Osteocyte (in vitro differentiated cells): ENCODE results near the gene NKX6-2. TPM values are rescaled to one million over a fixed set of nuclear protein-coding genes. Genes with fewer than 3 reads are reported as not detected.

Source experiments
- DNase-seq: peaks from one replicate; pipeline ENCODE4 v3.0.0; 2021; ENCODE audit warnings: mixed read lengths; ENCODE audit not compliant: unreplicated experiment; ENCODE audit errors: extremely low spot score
- H3K27ac Mint-ChIP-seq: one replicate; pipeline ENCODE4 v1.8.0; 2021; ENCODE audit warnings: mild to moderate bottlenecking, mixed read lengths; ENCODE audit not compliant: unreplicated experiment
- H3K27me3 Mint-ChIP-seq: one replicate; pipeline ENCODE4 v1.8.0; 2021; ENCODE audit warnings: mixed read lengths; ENCODE audit not compliant: unreplicated experiment
- H3K36me3 Mint-ChIP-seq: one replicate; pipeline ENCODE4 v1.8.0; 2021; ENCODE audit warnings: mixed read lengths; ENCODE audit not compliant: unreplicated experiment
- H3K4me1 Mint-ChIP-seq: one replicate; pipeline ENCODE4 v1.8.0; 2021; ENCODE audit warnings: mixed read lengths; ENCODE audit not compliant: unreplicated experiment
- H3K4me3 Mint-ChIP-seq: one replicate; pipeline ENCODE4 v1.8.0; 2021; ENCODE audit warnings: mild to moderate bottlenecking, moderate library complexity, mixed read lengths; ENCODE audit not compliant: unreplicated experiment
- H3K9me3 Mint-ChIP-seq: one replicate; pipeline ENCODE4 v1.8.0; 2021; ENCODE audit warnings: mixed read lengths; ENCODE audit not compliant: unreplicated experiment
- total RNA-seq: library from RNA; stranded (reverse); gene quantifications from 2 replicates; pipeline ENCODE4 v1.2.1, GENCODE V29; 2021
- TF ChIP-seq, protein P1 (sequence below): fragments of 200-600 bp; sonication (generic); IDR thresholded peaks from 2 replicates; pipeline ENCODE4 v1.5.0; 2021; ENCODE audit warnings: antibody characterized with exemption, mild to moderate bottlenecking, moderate library complexity

The NKX6-2 gene
- total RNA-seq, 1 donor from 2014 or later: not detected

DNA sequence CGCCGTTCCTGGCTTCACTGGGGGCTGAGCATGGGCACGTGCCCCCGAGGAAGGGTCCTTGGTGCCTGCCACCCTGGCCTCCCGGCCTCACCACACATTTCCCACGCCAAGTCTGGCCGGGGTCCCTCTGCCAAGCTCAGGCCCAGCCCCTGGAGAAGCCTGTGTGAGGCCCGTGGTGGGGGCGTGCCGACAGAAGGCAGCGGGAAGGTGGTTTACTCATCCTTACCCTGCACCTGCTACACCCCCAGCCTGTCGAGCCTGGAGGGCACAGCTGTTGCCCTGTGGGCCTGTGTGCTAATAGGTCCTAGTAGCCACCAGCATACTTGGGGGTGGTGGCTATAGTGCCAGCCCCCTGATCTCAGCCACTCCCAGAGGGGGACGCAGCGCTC lies 46.7 kb downstream of the NKX6-2 start:
- Mint-ChIP-seq H3K36me3 (peaks cover 3% of the 10 kb centered on the region), H3K27me3 (no peaks in the 10 kb centered on the region), H3K27ac (no peak overlapping the region), H3K4me3 (no peak overlapping the region), H3K9me3 (no peaks in the 10 kb centered on the region), H3K4me1 (peaks cover 15% of the 10 kb centered on the region)
- DNase-seq: no peak
- TF ChIP-seq, protein P1, sequence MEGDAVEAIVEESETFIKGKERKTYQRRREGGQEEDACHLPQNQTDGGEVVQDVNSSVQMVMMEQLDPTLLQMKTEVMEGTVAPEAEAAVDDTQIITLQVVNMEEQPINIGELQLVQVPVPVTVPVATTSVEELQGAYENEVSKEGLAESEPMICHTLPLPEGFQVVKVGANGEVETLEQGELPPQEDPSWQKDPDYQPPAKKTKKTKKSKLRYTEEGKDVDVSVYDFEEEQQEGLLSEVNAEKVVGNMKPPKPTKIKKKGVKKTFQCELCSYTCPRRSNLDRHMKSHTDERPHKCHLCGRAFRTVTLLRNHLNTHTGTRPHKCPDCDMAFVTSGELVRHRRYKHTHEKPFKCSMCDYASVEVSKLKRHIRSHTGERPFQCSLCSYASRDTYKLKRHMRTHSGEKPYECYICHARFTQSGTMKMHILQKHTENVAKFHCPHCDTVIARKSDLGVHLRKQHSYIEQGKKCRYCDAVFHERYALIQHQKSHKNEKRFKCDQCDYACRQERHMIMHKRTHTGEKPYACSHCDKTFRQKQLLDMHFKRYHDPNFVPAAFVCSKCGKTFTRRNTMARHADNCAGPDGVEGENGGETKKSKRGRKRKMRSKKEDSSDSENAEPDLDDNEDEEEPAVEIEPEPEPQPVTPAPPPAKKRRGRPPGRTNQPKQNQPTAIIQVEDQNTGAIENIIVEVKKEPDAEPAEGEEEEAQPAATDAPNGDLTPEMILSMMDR: no peak

DNA sequence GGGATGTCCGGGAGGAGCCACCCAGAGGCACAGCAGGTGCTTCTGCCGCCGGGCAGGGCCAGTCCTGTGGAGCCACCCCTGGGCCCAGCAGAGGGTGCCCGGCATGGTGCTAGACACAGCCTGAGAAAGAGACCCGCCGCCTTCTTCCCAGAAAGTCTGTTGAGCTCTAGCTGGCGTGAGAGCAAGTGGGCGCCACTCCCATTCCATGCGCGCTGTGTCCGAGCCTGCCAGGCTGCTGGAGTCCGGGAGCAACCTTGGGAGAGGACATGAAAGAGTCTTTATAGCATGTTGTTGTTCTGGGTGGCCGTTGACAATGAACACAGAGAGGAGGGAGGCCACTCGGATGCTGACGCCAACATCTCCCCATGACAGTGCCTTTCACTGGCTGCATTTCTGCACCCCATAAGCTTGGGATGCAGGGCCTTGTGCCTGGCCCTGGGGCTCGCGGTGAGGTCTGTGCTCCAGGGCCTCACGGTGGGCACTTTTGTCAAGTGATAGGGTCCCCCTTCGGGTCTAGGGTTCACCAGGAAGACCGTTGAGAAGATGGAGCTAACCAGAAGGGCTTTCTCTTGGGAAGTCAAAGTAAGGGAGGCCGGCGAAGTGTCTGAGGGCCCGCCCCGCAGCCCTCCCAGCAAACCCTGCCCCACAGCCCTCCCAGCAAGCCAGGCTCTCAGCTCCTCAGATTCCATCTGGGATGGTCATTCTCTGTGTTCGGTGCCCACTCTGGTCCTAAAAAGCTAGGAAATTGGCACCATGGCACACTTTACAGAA lies 47.3 kb downstream of the NKX6-2 start:
- peaks cover 9% of the 10 kb centered on the region for H3K4me1 Mint-ChIP-seq
- no peak for DNase-seq
- H3K27me3 Mint-ChIP-seq: no peaks in the 10 kb centered on the region
- H3K27ac Mint-ChIP-seq: no peak overlapping the region
- peaks cover 3% of the 10 kb centered on the region for H3K36me3 Mint-ChIP-seq
- TF ChIP-seq, protein P1: no peak
- no peak overlapping the region for H3K4me3 Mint-ChIP-seq
- no peaks in the 10 kb centered on the region for H3K9me3 Mint-ChIP-seq

DNA sequence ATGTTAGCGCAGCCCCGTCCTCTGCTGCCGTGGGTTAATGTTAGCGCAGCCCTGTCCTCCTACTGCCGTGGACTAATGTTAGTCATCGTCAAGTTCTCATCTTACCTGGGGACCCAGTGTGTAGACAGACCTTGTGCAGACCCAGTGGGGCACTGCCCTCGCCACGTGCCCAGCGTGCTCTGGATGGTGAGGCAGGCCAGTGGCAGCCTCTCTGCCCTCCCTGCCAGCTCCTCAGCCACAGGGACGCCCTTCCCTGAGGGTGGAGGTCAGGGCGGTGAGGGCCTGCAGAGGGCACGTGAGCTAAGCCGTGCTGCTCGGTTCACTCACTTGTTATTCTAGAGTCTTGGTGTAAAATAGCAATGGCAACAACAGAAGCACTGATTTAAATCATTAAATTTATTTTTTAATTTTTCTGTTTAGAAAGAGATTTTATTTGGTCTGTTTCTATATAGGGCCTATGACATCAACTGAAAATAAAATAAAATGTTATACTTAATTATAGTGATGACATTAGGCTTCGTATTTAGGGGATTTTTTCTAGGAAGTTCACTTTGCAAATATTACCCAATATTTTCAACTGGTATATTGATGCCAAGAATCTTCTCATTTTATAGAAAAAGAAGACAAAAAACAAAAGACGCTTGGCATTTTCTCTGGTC lies 48.4 kb downstream of the NKX6-2 start:
- H3K4me3 Mint-ChIP-seq: no peak overlapping the region
- TF ChIP-seq, protein P1: no peak

DNA sequence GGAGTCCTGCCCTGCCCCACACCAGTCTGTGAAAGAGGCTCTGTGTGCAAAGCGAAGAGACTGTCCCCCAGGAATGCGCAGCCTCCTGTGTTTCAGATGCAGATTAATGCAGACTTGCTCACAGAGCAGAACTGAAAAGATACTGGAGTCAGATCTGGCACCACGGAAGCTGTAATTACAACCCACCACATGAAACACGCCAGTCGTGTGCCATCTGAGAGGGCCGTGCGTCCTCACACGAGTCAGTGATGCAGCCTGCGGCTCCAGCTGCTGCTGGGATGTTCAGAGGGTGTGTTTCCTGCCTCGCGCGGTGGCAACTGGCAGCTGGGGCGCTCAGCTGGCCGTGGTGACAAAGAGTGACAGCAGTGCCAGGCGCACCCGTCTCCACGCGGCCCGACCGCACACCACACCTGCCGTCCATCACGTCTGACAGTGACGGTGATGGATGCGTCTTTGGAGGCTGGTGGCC lies 50.0 kb downstream of the NKX6-2 start:
- no peak overlapping the region for H3K4me3 Mint-ChIP-seq
- DNase-seq: no peak
- peaks cover 3% of the 10 kb centered on the region for H3K36me3 Mint-ChIP-seq
- TF ChIP-seq, protein P1: no peak
- H3K4me1 Mint-ChIP-seq: no peaks in the 10 kb centered on the region
- no peaks in the 10 kb centered on the region for H3K27me3 Mint-ChIP-seq
- H3K27ac Mint-ChIP-seq: no peak overlapping the region
- no peaks in the 10 kb centered on the region for H3K9me3 Mint-ChIP-seq

More for the DNA sequence above, 48.4 kb downstream of the NKX6-2 start:
- Mint-ChIP-seq H3K9me3 (no peaks in the 10 kb centered on the region), H3K27me3 (no peaks in the 10 kb centered on the region), H3K36me3 (peaks cover 3% of the 10 kb centered on the region), H3K27ac (no peak overlapping the region), H3K4me1 (peaks cover 2% of the 10 kb centered on the region)
- DNase-seq: no peak

DNA sequence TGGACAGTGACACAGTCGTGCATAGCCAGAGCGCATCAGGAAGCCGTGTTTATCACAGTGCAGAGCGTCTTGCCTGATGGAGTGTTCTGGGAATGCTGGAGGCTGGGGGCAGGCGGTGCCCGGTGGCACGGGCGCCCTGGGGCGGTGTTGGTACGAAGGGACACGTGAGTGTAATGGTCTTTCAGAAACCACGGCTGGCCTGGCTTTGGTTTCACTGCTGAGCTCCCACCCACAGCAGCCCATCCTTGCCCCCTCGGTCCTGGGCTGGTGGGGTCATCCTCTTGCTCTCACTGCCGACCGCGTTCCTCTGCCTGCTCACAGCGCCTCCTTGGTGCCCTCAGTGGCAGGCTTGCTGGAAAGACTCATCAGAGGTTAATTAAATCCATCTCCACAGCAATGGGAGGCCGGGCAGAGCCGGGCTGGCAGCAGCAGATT lies 50.6 kb downstream of the NKX6-2 start:
- no peak overlapping the region for H3K4me3 Mint-ChIP-seq
- H3K36me3 Mint-ChIP-seq: peaks cover 2% of the 10 kb centered on the region
- no peaks in the 10 kb centered on the region for H3K27me3 Mint-ChIP-seq
- DNase-seq: no peak
- no peaks in the 10 kb centered on the region for H3K9me3 Mint-ChIP-seq
- H3K27ac Mint-ChIP-seq: no peak overlapping the region
- H3K4me1 Mint-ChIP-seq: no peaks in the 10 kb centered on the region
- TF ChIP-seq, protein P1: no peak
